Fibroblast of villous mesenchyme (primary cell): ENCODE results near the gene ALKBH1. TPM values are rescaled to one million over a fixed set of nuclear protein-coding genes. Genes with fewer than 3 reads are reported as not detected.

Source experiments
- DNase-seq: peaks from one replicate; pipeline ENCODE4 v3.0.0-alpha.2; 2010; ENCODE audit warnings: low read depth
- H3K4me3 ChIP-seq: 2 replicates; pipeline ENCODE4 v1.5.1; 2011; ENCODE audit warnings: low read depth, mild to moderate bottlenecking, low read length
- small RNA-seq: library from RNA; depleted of rRNA; stranded (forward); fragments of <200 nt; gene quantifications from one replicate; pipeline ENCODE3, GENCODE V24; 2012
- total RNA-seq: library from RNA; depleted of rRNA; stranded (reverse); fragments of >200 nt; gene quantifications from 2 replicates; pipeline ENCODE4 v1.2.3, GENCODE V29; 2012
- TF ChIP-seq, protein P1 (sequence below): IDR thresholded peaks from 2 replicates; pipeline ENCODE4 v1.5.1; 2012; ENCODE audit warnings: low read depth, mild to moderate bottlenecking, low read length; ENCODE audit not compliant: insufficient read depth

Gene ALKBH1
- total RNA-seq, 1 donor = 11.7 TPM

DNA sequence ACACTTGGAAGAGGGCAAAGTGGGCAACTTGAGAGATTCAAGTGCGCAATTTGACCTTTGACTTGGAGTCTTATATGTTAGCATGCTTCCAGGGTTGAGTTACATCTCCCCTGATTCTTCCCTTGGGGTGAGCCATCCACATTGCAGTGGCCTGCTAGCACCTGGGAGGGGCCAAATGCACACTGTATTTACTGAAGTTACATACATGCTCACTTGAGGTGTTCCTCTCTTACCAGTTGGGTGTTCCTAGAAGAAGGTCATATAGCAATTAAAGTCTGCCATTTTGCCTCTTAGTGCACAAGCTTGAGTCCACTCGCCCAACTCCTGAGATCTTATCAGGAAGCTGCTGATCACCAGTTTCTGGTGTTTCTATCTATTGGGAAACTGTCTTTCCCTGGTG is 77.7 kb downstream of the ALKBH1 start:
- no peak overlapping the region for H3K4me3 ChIP-seq
- TF ChIP-seq, protein P1, sequence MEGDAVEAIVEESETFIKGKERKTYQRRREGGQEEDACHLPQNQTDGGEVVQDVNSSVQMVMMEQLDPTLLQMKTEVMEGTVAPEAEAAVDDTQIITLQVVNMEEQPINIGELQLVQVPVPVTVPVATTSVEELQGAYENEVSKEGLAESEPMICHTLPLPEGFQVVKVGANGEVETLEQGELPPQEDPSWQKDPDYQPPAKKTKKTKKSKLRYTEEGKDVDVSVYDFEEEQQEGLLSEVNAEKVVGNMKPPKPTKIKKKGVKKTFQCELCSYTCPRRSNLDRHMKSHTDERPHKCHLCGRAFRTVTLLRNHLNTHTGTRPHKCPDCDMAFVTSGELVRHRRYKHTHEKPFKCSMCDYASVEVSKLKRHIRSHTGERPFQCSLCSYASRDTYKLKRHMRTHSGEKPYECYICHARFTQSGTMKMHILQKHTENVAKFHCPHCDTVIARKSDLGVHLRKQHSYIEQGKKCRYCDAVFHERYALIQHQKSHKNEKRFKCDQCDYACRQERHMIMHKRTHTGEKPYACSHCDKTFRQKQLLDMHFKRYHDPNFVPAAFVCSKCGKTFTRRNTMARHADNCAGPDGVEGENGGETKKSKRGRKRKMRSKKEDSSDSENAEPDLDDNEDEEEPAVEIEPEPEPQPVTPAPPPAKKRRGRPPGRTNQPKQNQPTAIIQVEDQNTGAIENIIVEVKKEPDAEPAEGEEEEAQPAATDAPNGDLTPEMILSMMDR = no peak
- no peak for DNase-seq

DNA sequence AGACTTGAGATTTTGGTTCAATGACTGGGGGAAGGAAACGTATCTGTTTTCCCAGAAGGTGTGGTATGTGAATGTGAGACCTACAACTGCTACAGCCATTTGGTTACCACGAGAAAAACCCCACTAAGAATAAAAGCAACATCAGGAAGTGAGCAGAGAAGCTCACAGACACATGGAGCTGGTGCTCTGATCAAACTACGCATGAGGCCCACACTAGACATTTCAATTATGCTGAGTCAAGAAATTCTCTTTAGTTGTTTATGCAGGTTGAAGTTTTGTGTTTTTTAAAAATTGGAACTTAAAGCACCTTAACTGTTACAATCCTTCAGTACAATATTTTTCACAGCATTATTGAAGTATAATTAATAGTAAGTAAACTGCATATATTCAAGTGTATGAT is 82.5 kb downstream of the ALKBH1 start:
- no peak overlapping the region for H3K4me3 ChIP-seq
- no peak for DNase-seq
- TF ChIP-seq, protein P1 = no peak

DNA sequence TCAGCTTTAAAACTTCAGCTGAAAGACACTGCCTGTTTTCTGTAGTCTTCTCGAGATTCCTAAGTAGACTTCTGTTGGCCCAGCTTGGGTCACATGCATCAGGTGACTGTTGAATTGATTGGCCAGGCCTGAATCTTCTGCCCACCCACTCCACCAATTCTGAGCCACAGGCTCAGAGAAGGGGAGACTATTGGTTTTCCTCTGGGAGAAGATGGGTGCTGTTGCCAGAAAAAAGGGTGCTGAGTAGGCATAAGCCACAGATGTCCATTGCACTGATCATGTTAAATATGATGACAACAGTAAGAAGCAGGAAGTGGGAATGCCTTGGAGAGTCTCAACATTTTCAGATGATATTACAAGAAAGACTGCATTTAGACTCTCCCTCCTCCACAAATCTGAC is 84.6 kb downstream of the ALKBH1 start:
- H3K4me3 ChIP-seq = no peak overlapping the region
- no peak for DNase-seq
- TF ChIP-seq, protein P1 = no peak

Small RNAs within 50 kb of the gene (small RNA-seq; reads per million reads assigned to genes)
- not detected for gene COX6CP11

Other genes with a start within 250 kb of the ALKBH1 start
- gene AHSA1, start 249.9 kb downstream of the ALKBH1 start, total RNA-seq = 57.0 and 88.9 TPM in 2 replicates
- under 0.01 TPM in 1 of 2 replicates, not detected in the other for gene ISM2, start 209.2 kb downstream of the ALKBH1 start, total RNA-seq
- 38.3 and 48.4 TPM in 2 replicates for gene SPTLC2, start 91.4 kb downstream of the ALKBH1 start, total RNA-seq
- gene SLIRP, start 80 bp upstream of the ALKBH1 start, total RNA-seq = 108 and 134 TPM in 2 replicates
- gene SNW1, start 53.1 kb upstream of the ALKBH1 start, total RNA-seq = 56.6 and 58.9 TPM in 2 replicates
- gene ADCK1, start 92.1 kb upstream of the ALKBH1 start, total RNA-seq = 6.5 and 10.3 TPM in 2 replicates